Body of pancreas (tissue), 4 donors: Measurements from ENCODE around the gene IKZF2. TPM values are rescaled to one million over a fixed set of nuclear protein-coding genes. Genes with fewer than 3 reads are reported as not detected.

ENCODE experiments used
- ATAC-seq: fragments of 150-250 bp; one replicate; pipeline ENCODE4 v1.9.1; 2016
- DNase-seq, 4 donors: peaks; one replicate each; pipeline ENCODE4 v3.0.0-alpha.2; 2019
- H3K27ac ChIP-seq, 4 donors: fragments of 200-600 bp; sonication (generic); 1 replicate in 3 of 4; 2 replicates in 1 of 4; pipeline versions ENCODE4 v1.5.1 to v1.6.1; 2016 to 2019; ENCODE audit warnings: mild to moderate bottlenecking in 1 of 4, mixed read lengths in 1 of 4, moderate library complexity in 1 of 4
- H3K27me3 ChIP-seq, 2 donors: fragments of 200-600 bp; sonication (generic); one replicate each; pipeline ENCODE4 v1.6.0; 2016; ENCODE audit warnings: mild to moderate bottlenecking in 1 of 2
- H3K36me3 ChIP-seq, 2 donors: fragments of 200-600 bp; sonication (generic); replicated peaks in 1 of 2; 2 replicates each; pipeline ENCODE4 v1.5.1; 2016; ENCODE audit warnings: low read depth in 2 of 2; ENCODE audit not compliant: insufficient read depth in 1 of 2
- H3K4me1 ChIP-seq: fragments of 200-600 bp; sonication (generic); one replicate; pipeline ENCODE4 v1.6.0; 2016
- H3K4me3 ChIP-seq, 2 donors: fragments of 200-600 bp; sonication (generic); 1 replicate in 1 of 2; 2 replicates in 1 of 2; pipeline ENCODE4 v1.5.1; 2016 to 2019
- H3K9me3 ChIP-seq, 3 donors: fragments of 200-600 bp; sonication (generic); 1 replicate in 2 of 3; 2 replicates in 1 of 3; pipeline ENCODE4 v1.5.1; 2016
- POLR2A ChIP-seq, 3 donors: fragments of 450-650 bp; IDR thresholded peaks; one replicate each; pipeline ENCODE4 v1.6.1; 2016; ENCODE audit warnings: antibody characterized with exemption in 3 of 3, mild to moderate bottlenecking in 2 of 3
- WGBS, 2 donors: methylation state at CpG; one replicate each; pipeline ENCODE4 v1.1.5; 2017; 5-methylcytosine and 5-hydroxymethylcytosine counted together
- intact Hi-C: fragments of 100-400 bp; cut with DNase I; formaldehyde crosslinking; loops from one replicate; pipeline ENCODE4 v1.15.1; 2023
- total RNA-seq, 2 donors: library from RNA; depleted of rRNA; stranded (reverse); fragments of >200 nt; gene quantifications; one replicate each; pipeline ENCODE4 v1.1.0, GENCODE V29; 2016
- TF ChIP-seq, protein P1 (sequence below), 7 experiments: fragments of 450-650 bp in 4 of 7; fragments of 200-600 bp in 3 of 7; sonication (generic) in 3 of 7; IDR thresholded peaks; one replicate each; pipeline ENCODE4 v1.5.1; 2016 to 2019; ENCODE audit warnings: antibody characterized with exemption in 7 of 7

Gene IKZF2
- total RNA-seq, 2 donors from 2014 or later: 1.3 to 3.9 TPM

DNA sequence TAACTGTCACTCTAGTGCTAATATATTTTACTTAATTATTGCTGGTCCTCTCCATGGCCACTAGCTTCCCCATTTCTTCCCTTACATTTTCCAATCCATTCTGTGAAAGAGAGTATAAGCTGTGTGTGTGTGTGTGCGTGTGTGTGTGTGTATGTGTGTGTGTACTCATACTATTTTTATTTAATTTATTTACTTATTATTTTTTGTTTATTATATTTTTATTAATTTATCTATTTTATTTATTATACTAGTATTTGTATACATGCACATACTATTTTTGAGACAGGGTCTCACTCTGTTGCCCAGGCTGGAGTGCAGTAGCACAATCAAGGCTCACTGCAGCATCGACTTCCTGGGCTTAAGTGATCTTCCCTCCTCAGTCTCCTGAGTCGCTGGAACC, 59.6 kb downstream of the IKZF2 start:
- intact Hi-C loops: no loop called here
- no peak for DNase-seq
- ATAC-seq: no peak
- H3K36me3 ChIP-seq: no peaks in the 10 kb centered on the region
- no peaks in the 10 kb centered on the region for H3K4me1 ChIP-seq
- TF ChIP-seq, protein P1, sequence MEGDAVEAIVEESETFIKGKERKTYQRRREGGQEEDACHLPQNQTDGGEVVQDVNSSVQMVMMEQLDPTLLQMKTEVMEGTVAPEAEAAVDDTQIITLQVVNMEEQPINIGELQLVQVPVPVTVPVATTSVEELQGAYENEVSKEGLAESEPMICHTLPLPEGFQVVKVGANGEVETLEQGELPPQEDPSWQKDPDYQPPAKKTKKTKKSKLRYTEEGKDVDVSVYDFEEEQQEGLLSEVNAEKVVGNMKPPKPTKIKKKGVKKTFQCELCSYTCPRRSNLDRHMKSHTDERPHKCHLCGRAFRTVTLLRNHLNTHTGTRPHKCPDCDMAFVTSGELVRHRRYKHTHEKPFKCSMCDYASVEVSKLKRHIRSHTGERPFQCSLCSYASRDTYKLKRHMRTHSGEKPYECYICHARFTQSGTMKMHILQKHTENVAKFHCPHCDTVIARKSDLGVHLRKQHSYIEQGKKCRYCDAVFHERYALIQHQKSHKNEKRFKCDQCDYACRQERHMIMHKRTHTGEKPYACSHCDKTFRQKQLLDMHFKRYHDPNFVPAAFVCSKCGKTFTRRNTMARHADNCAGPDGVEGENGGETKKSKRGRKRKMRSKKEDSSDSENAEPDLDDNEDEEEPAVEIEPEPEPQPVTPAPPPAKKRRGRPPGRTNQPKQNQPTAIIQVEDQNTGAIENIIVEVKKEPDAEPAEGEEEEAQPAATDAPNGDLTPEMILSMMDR (IDR thresholded peaks at IDR 0.05): no peak
- no peak for TF ChIP-seq POLR2A (IDR thresholded peaks at IDR 0.05)
- no peak overlapping the region for H3K27ac ChIP-seq
- no peaks in the 10 kb centered on the region for H3K27me3 ChIP-seq
- H3K4me3 ChIP-seq: no peak overlapping the region
- WGBS, 2 donors: 94 to 96% methylated on average over 3 of the region's 3 CpGs
- no peaks in the 10 kb centered on the region for H3K9me3 ChIP-seq

DNA sequence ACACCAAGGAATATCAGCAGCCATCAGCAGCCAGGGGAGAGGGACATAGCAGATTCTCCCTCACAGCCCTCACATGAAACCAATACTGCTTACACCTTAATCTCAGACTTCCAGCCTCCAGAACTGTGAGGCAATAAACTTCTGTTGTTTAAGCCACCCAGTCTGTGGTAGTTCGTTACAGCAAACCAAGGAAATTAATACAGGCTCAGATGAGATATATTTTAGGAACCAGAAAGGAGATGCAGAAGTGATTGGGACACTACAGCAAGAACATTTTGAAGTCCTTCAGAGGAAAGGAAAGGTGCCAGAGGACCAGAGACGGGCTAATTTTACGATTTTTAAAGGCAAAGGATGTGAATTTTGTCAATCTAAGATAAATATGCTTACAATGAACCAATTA, 60.6 kb downstream of the IKZF2 start:
- WGBS, 2 donors: 90 to 93% methylated on average over 3 of the region's 3 CpGs
- Histone ChIP-seq H3K27ac (no peak overlapping the region), H3K27me3 (no peaks in the 10 kb centered on the region), H3K36me3 (no peaks in the 10 kb centered on the region), H3K4me3 (no peak overlapping the region), H3K9me3 (no peaks in the 10 kb centered on the region), H3K4me1 (no peaks in the 10 kb centered on the region)
- intact Hi-C loops: no loop called here
- DNase-seq (no peak), ATAC-seq (no peak)
- TF ChIP-seq, protein P1 (IDR thresholded peaks at IDR 0.05): no peak
- TF ChIP-seq POLR2A (IDR thresholded peaks at IDR 0.05): no peak

DNA sequence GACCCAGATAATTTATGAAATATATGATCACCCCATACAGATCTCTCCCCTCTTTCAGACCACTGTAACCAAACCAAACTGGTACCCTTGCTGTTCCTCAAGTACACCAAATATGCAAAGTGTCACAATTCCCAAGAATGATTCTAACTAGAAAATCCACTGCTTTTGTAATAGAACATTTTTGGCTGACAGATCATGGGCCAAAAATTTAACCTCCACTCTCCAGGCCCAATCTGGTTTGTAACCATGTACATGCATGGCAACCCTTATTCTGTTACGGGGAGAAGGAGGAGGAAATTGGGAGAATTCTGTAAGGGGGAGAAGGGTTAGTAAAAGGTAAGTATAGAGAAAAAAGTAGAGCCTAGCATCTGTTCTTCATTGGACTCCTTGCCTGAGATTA, 62.0 kb downstream of the IKZF2 start:
- Histone ChIP-seq H3K27ac (no peak overlapping the region), H3K9me3 (no peaks in the 10 kb centered on the region), H3K4me3 (no peak overlapping the region), H3K36me3 (no peaks in the 10 kb centered on the region), H3K4me1 (no peaks in the 10 kb centered on the region), H3K27me3 (no peaks in the 10 kb centered on the region)
- no peak for DNase-seq
- 87 to 100% methylated on average over 1 of the region's 1 CpG for WGBS, 2 donors
- ATAC-seq: no peak
- TF ChIP-seq POLR2A (IDR thresholded peaks at IDR 0.05): no peak
- TF ChIP-seq, protein P1 (IDR thresholded peaks at IDR 0.05): no peak
- intact Hi-C loops: no loop called here

DNA sequence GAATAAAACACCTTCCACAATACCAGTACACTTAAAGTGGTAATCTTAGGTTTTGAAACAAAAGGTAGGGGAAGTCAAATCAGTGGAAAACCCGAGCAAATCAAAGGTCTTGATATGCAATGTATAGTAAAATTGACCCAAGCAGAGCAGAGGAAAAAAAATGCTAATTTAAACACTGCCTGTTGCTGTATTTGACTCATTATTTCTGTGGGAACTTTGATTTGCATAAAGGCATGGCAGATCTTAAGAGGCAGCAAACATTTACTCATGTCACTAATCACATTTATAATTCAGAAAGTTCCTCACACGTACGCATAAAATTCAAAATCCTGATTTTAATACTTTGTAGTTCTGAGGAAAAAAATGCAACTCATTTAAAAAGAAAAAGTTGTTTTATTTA, 64.4 kb downstream of the IKZF2 start:
- Histone ChIP-seq H3K4me3 (no peak overlapping the region), H3K27me3 (no peaks in the 10 kb centered on the region), H3K9me3 (no peaks in the 10 kb centered on the region), H3K4me1 (no peaks in the 10 kb centered on the region), H3K36me3 (no peaks in the 10 kb centered on the region), H3K27ac (no peak overlapping the region)
- 77 to 80% methylated on average over 3 of the region's 3 CpGs for WGBS, 2 donors
- intact Hi-C loops: no loop called here
- DNase-seq (no peak), ATAC-seq (no peak)
- TF ChIP-seq POLR2A (IDR thresholded peaks at IDR 0.05): no peak
- TF ChIP-seq, protein P1 (IDR thresholded peaks at IDR 0.05): no peak

DNA sequence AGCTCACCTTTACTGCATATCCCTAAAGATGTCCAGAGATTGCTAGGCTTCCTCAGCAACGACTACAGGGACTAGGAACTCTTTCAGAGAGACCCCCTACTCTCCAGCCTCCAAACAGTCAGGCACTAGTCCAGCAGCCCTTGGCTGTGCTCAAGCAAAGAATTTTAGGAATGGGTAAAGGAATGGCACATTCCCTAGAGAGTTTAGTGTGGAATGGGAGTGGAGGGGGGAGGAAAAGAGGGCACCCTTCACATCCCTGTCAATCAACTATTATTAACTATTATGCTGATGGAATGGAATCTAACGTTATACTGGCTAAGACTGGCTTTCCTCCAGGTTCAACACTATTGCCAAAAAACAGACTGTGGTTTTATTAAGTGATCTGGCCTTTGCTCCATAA, 64.8 kb downstream of the IKZF2 start:
- Histone ChIP-seq H3K27me3 (no peaks in the 10 kb centered on the region), H3K4me3 (no peak overlapping the region), H3K36me3 (no peaks in the 10 kb centered on the region), H3K4me1 (no peaks in the 10 kb centered on the region), H3K9me3 (no peaks in the 10 kb centered on the region), H3K27ac (peak overlapping the region in 1 of 4 donors; percentile 31)
- peak; percentile 72 for ATAC-seq
- TF ChIP-seq POLR2A (IDR thresholded peaks at IDR 0.05): no peak
- TF ChIP-seq, protein P1 (IDR thresholded peaks at IDR 0.05): no peak
- WGBS, 2 donors: 15 to 27% methylated on average over 2 of the region's 2 CpGs
- no peak for DNase-seq
- intact Hi-C loops: no loop called here
